HEK293T (cell line): ENCODE results near the gene PTPN13.

Experiments used
- LEF1 ChIP-seq: fragments of 450-650 bp; IDR thresholded peaks from 2 replicates; pipeline ENCODE4 v1.6.1; 2017; ENCODE audit warnings: mild to moderate bottlenecking, borderline replicate concordance
- SP1 ChIP-seq: fragments of 450-650 bp; IDR thresholded peaks from 2 replicates; pipeline ENCODE4 v1.6.1; 2017
- ZNF384 ChIP-seq: fragments of 450-650 bp; IDR thresholded peaks from 2 replicates; pipeline ENCODE4 v1.6.1; 2016

DNA sequence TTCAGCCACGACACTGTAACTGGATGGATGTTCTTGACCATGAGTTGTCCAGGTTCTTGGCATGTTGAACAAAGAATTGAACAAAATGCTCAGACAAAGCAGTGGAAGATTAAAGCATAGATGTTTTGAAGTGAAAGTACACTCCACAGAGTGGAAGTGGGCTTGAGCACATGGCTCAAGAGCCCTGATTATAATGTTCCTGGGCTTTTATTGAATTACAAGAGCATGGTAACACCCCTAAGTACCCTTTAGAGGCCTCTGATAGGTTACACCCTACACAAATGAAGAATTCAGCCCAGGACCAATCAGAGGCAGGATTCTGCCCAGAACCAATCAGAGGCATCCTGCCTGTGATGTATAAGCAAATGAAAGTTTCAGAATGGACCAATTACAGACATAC is 221.5 kb downstream of the PTPN13 start:
- TF ChIP-seq ZNF384 (no peak), SP1 (no peak), LEF1 (no peak)
